Measurements from ENCODE around the gene GJC2. TPM values are rescaled to one million over a fixed set of nuclear protein-coding genes. Genes with fewer than 3 reads are reported as not detected.

The GJC2 gene
- polyA plus RNA-seq, 1 of the 3 experiments (the other 2 are of a cell fraction): 0.92 TPM

DNA sequence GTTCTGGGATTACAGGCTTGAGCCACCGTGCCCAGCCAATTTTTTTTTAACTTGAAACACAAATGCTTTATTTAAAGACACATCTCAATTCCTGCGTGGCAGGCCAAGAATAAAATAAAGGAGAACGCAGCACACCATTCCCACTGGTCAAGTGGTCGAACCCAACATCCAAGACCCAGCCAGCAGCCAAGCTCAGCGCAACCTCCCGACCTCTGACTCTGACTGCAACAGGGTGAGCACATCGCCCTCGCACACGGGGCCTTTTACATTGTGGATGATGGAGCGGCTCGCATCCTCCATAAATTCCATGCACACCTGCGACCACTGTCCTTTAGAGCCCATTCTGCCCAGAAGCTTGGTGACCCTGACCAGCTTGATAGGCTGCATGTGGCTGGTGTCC lies 15.1 kb upstream of the GJC2 start:
- CTCF ChIA-PET: interaction anchor here (0.9 to 1.9 kb wide), 2 partner anchors 24 to 32 kb away, joined by 3 to 6 read pairs; partner anchors contain the start of gene IBA57
- POLR2A ChIA-PET: no interaction called here
- no peaks in the 10 kb centered on the region for H3K79me2 ChIP-seq (ENCODE audit: insufficient read depth)

DNA sequence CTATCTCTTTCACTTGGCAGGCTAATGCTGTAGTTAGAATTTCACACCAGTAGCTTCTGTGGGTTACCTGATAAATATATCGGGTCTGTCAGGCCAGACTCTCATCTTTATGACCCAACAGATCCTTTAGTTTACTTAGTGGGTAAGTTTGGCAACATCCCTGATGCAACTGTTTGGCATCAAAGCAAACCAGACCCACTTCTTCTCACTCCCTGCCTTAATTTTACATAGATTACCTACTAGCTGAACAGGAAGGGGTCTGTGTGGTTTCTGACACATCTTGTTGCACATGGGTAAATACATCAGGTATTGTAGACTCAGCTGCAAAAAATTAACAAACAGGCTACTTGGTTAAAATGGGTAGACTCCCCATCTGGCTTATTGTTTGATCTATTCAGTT lies 12.8 kb upstream of the GJC2 start:
- 5% methylated on average over 1 of the region's 1 CpG for WGBS (ENCODE audit: low lambda C conversion rate)
- Histone ChIP-seq H4K20me1 (ENCODE audit: insufficient read depth) (peaks cover 12% of the 10 kb centered on the region), H3K9me2 (no peaks in the 10 kb centered on the region), H3K79me2 (ENCODE audit: insufficient read depth) (peaks cover 18% of the 10 kb centered on the region), H3K9me3 (no peaks in the 10 kb centered on the region), H3K36me3 (replicated peaks in 1 of 2; ENCODE audit: control insufficient read depth in 1 of 2, insufficient read depth in 2 of 2, low read length in 1 of 2) (peaks cover 0 to 2% of the 10 kb centered on the region in 2 experiments), H3K4me2 (no peak overlapping the region), H3K27ac (ENCODE audit: low read depth in 2 of 2, low read length in 1 of 2) (no peak overlapping the region), H3F3A (replicated peaks; ENCODE audit: insufficient read depth) (no peaks in the 10 kb centered on the region), H3K9ac (no peak overlapping the region), H3K4me1 (ENCODE audit: control insufficient read depth in 1 of 2, insufficient read depth in 2 of 2, low read depth in 1 of 2, low read length in 1 of 2) (peaks cover 7 to 12% of the 10 kb centered on the region in 2 experiments; a peak in 2 of 4 replicates), H3K27me3 (ENCODE audit: insufficient read depth) (peaks cover 38% of the 10 kb centered on the region; the same call in 1 of the 2 replicates), H2AFZ (ENCODE audit: low read depth) (no peak overlapping the region), H3K4me3 (ENCODE audit: low read depth in 2 of 2, low read length in 1 of 2) (no peak overlapping the region)
- CTCF ChIA-PET: interaction anchor here (1.4 to 4.5 kb wide), 3 partner anchors 12 to 44 kb away, joined by 4 to 22 read pairs (median 6); partner anchors contain the start of gene IBA57
- POLR2A ChIA-PET: no interaction called here
- DNase-seq: no peak
- no peak for TF ChIP-seq ELF1 (IDR thresholded peaks at IDR 0.05)
- TF ChIP-seq, protein P1, sequence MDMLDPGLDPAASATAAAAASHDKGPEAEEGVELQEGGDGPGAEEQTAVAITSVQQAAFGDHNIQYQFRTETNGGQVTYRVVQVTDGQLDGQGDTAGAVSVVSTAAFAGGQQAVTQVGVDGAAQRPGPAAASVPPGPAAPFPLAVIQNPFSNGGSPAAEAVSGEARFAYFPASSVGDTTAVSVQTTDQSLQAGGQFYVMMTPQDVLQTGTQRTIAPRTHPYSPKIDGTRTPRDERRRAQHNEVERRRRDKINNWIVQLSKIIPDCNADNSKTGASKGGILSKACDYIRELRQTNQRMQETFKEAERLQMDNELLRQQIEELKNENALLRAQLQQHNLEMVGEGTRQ (IDR thresholded peaks at IDR 0.05; ENCODE audit: borderline replicate concordance, low read depth, low read length): no peak
- TF ChIP-seq TEAD4 (IDR thresholded peaks at IDR 0.05; ENCODE audit: borderline replicate concordance, insufficient read depth): no peak
- TF ChIP-seq SIN3A (IDR thresholded peaks at IDR 0.05; ENCODE audit: borderline replicate concordance, low read depth, low read length): no peak
- no peak for TF ChIP-seq RFX5 (IDR thresholded peaks at IDR 0.05; ENCODE audit: low read length)
- TF ChIP-seq NRF1 (IDR thresholded peaks at IDR 0.05; ENCODE audit: low read depth, low read length): no peak
- TF ChIP-seq TAF1 (IDR thresholded peaks at IDR 0.05; ENCODE audit: borderline replicate concordance, low read depth, low read length): no peak
- no peak for TF ChIP-seq GATA2 (CRISPR knock-in tag; IDR thresholded peaks at IDR 0.05)
- TF ChIP-seq, protein P2, sequence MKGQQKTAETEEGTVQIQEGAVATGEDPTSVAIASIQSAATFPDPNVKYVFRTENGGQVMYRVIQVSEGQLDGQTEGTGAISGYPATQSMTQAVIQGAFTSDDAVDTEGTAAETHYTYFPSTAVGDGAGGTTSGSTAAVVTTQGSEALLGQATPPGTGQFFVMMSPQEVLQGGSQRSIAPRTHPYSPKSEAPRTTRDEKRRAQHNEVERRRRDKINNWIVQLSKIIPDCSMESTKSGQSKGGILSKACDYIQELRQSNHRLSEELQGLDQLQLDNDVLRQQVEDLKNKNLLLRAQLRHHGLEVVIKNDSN (IDR thresholded peaks at IDR 0.05; ENCODE audit: borderline replicate concordance, low read depth): no peak
- no peak for TF ChIP-seq JUND (IDR thresholded peaks at IDR 0.05)
- TF ChIP-seq TCF12 (IDR thresholded peaks at IDR 0.05): no peak
- TF ChIP-seq RXRA (IDR thresholded peaks at IDR 0.05; ENCODE audit: borderline replicate concordance, low read depth): no peak
- TF ChIP-seq, protein P3, sequence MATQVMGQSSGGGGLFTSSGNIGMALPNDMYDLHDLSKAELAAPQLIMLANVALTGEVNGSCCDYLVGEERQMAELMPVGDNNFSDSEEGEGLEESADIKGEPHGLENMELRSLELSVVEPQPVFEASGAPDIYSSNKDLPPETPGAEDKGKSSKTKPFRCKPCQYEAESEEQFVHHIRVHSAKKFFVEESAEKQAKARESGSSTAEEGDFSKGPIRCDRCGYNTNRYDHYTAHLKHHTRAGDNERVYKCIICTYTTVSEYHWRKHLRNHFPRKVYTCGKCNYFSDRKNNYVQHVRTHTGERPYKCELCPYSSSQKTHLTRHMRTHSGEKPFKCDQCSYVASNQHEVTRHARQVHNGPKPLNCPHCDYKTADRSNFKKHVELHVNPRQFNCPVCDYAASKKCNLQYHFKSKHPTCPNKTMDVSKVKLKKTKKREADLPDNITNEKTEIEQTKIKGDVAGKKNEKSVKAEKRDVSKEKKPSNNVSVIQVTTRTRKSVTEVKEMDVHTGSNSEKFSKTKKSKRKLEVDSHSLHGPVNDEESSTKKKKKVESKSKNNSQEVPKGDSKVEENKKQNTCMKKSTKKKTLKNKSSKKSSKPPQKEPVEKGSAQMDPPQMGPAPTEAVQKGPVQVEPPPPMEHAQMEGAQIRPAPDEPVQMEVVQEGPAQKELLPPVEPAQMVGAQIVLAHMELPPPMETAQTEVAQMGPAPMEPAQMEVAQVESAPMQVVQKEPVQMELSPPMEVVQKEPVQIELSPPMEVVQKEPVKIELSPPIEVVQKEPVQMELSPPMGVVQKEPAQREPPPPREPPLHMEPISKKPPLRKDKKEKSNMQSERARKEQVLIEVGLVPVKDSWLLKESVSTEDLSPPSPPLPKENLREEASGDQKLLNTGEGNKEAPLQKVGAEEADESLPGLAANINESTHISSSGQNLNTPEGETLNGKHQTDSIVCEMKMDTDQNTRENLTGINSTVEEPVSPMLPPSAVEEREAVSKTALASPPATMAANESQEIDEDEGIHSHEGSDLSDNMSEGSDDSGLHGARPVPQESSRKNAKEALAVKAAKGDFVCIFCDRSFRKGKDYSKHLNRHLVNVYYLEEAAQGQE (IDR thresholded peaks at IDR 0.05; ENCODE audit: low read depth, low read length): no peak
- TF ChIP-seq CHD2 (IDR thresholded peaks at IDR 0.05; ENCODE audit: low read length, partially characterized antibody): no peak
- no peak for TF ChIP-seq FOXM1 (IDR thresholded peaks at IDR 0.05; ENCODE audit: low read depth)

More for the DNA sequence above, 15.1 kb upstream of the GJC2 start:
- DNase-seq: no peak
- Histone ChIP-seq H3K9ac (no peak overlapping the region), H3K4me3 (ENCODE audit: low read depth in 2 of 2, low read length in 1 of 2) (no peak overlapping the region), H3K9me2 (no peaks in the 10 kb centered on the region), H3K9me3 (no peaks in the 10 kb centered on the region), H2AFZ (ENCODE audit: low read depth) (no peak overlapping the region), H3K36me3 (replicated peaks in 1 of 2; ENCODE audit: control insufficient read depth in 1 of 2, insufficient read depth in 2 of 2, low read length in 1 of 2) (no peaks in the 10 kb centered on the region), H3K4me1 (ENCODE audit: control insufficient read depth in 1 of 2, insufficient read depth in 2 of 2, low read depth in 1 of 2, low read length in 1 of 2) (no peaks in the 10 kb centered on the region; a peak in 1 of 4 replicates), H3K27me3 (ENCODE audit: insufficient read depth) (peaks cover 38% of the 10 kb centered on the region; the same call in 1 of the 2 replicates), H4K20me1 (ENCODE audit: insufficient read depth) (no peaks in the 10 kb centered on the region), H3K27ac (ENCODE audit: low read depth in 2 of 2, low read length in 1 of 2) (no peak overlapping the region), H3F3A (replicated peaks; ENCODE audit: insufficient read depth) (no peaks in the 10 kb centered on the region), H3K4me2 (no peak overlapping the region)
- TF ChIP-seq POLR2AphosphoS5 (IDR thresholded peaks at IDR 0.05; ENCODE audit: low read depth, low read length) (no peak), CHD2 (IDR thresholded peaks at IDR 0.05; ENCODE audit: low read length, partially characterized antibody) (no peak), EZH2phosphoT487 (IDR thresholded peaks at IDR 0.05; ENCODE audit: borderline replicate concordance, low read depth) (no peak), FOSL2 (IDR thresholded peaks at IDR 0.05; ENCODE audit: borderline replicate concordance, low read depth) (no peak)
- TF ChIP-seq, protein P4, sequence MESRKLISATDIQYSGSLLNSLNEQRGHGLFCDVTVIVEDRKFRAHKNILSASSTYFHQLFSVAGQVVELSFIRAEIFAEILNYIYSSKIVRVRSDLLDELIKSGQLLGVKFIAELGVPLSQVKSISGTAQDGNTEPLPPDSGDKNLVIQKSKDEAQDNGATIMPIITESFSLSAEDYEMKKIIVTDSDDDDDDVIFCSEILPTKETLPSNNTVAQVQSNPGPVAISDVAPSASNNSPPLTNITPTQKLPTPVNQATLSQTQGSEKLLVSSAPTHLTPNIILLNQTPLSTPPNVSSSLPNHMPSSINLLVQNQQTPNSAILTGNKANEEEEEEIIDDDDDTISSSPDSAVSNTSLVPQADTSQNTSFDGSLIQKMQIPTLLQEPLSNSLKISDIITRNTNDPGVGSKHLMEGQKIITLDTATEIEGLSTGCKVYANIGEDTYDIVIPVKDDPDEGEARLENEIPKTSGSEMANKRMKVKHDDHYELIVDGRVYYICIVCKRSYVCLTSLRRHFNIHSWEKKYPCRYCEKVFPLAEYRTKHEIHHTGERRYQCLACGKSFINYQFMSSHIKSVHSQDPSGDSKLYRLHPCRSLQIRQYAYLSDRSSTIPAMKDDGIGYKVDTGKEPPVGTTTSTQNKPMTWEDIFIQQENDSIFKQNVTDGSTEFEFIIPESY (IDR thresholded peaks at IDR 0.05; ENCODE audit: borderline replicate concordance, low read depth): no peak
- WGBS (ENCODE audit: low lambda C conversion rate): 45% methylated on average over 12 of the region's 12 CpGs
